NCI-H2227 treated with DMSO at 0.1 percent for 48 hours (cell line): ENCODE results near the gene FCGR3B.
"Not testable (repeated sequence)": the region's sequence is repeated elsewhere in the genome, so short reads cannot be mapped to it uniquely, and the experiment has no call there.

Experiments used
- DNase-seq: peaks from one replicate; lab custom pipeline; 2025; lab: John Stamatoyannopoulos, UW

FCGR3B gene

GRCh38 chr1:161631076-161631475, at the start of gene FCGR3B:
FCGR3B (minus strand) TSS chr1:161631176; CDS start chr1:161631094, 82 bp downstream.
- no peak for DNase-seq

- no peak for DNase-seq
Observed at GRCh38 chr1:161678500-161678899, 47.5 kb upstream of the FCGR3B start.

- no peak for DNase-seq
Observed at GRCh38 chr1:161676958-161677689, 46.1 kb upstream of the FCGR3B start.

- no peak for DNase-seq
Observed at GRCh38 chr1:161676441-161676840, 45.5 kb upstream of the FCGR3B start.

GRCh38 chr1:161674908-161675307, 43.9 kb upstream of the FCGR3B start:
- not testable (repeated sequence) for DNase-seq

DNA sequence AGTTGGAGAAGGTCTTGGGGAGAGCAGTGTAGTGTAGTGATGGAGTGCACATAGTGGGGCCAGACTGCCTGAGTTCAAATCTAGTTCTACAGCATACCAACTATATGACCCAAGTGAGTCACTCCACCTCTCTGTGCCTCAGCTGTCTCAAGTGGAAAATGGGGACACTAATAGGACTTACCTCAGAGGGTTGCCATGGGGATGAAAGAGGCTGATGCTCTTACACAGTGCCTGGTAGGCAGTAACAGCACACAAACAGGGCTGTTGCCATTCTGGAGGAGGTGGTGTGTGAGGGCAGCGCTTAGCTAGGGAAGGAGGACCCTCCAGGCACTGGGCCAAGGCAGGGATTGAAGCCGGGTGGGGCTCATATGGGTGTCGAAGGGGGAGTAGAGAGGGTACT, 43.5 kb upstream of the FCGR3B start:
- DNase-seq, result not testable (repeated sequence)

DNA sequence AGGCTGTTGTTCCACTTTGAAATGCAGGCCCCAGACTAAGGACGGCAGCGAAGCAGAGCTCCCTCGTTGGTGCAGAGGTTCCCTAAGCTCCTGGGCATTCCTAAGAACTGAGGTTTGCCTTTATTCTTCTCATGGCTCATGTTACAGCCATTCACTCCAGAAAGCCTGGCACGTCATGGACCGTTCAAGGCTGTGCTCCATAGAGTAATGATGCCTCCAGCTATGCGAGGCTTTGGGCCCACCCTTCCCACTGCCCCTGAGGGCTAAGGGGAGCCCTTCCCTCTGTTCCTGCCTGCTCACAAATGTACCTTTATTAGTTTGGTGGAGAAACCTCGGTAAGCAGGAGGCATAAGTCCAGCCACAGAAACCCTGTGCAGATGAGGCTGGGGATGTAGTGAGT, 42.5 kb upstream of the FCGR3B start:
- DNase-seq, result not testable (repeated sequence)

GRCh38 chr1:161671045-161672020, 40.4 kb upstream of the FCGR3B start:
- not testable (repeated sequence) for DNase-seq

GRCh38 chr1:161664689-161665088, 33.7 kb upstream of the FCGR3B start:
- not testable (repeated sequence) for DNase-seq

DNA sequence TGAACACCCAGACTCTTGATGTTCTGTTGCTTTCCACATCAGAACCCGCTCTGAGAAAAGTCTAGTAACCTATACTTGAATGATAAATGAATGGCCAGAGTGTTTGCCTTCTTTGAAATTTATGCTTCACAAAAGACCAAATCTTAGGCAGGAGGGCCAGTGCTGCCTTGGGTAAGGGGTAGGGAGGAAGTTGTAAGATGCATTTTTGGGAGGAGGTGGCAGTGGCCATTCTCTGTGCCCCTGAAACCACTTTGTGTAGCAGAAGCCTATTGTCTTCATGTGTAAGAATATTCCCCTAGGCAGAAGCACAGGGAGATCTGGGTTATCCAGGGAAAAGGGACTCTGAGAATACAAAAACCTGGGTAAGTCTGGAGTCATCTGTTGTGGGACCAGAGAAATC, 32.6 kb upstream of the FCGR3B start:
- DNase-seq, result not testable (repeated sequence)

DNA sequence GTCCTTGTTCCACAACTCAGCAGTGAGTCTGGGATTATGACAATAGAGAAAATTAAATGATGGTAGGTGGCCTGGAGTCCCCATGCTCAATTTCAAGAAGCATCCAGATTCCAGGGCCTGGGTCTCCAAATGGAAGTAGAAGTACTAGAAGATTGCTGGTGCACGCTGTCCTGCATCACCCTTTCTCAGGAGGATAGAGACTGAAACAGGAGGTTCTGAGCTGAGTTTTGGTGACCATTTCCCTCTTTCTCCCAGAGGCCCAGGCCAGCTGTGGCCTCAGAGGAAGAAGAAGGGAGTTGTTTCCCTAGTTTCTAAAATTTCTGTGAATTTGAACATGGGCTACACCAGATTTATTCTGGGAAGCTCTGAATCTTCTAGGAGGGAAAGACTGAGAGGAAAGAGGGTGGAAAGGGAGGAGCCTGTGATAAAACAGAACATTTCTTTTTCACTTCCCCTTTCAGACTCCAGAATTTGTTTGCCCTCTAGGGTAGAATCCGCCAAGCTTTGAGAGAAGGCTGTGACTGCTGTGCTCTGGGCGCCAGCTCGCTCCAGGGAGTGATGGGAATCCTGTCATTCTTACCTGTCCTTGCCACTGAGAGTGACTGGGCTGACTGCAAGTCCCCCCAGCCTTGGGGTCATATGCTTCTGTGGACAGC, 31.8 kb upstream of the FCGR3B start, which contains the start of gene FCGR2B:
Gene FCGR2B (plus strand): TSS at position 460 of the 656 bp plus-strand sequence. CDS start 99 bp downstream, at position 559.
- DNase-seq, result not testable (repeated sequence)

- not testable (repeated sequence) for DNase-seq
Observed at GRCh38 chr1:161661660-161662311, 30.8 kb upstream of the FCGR3B start.

GRCh38 chr1:161658524-161658923, 27.5 kb upstream of the FCGR3B start:
- DNase-seq, result not testable (repeated sequence)

- DNase-seq, result peak; percentile 7
Observed at GRCh38 chr1:161653971-161654370, 23.0 kb upstream of the FCGR3B start.

DNA sequence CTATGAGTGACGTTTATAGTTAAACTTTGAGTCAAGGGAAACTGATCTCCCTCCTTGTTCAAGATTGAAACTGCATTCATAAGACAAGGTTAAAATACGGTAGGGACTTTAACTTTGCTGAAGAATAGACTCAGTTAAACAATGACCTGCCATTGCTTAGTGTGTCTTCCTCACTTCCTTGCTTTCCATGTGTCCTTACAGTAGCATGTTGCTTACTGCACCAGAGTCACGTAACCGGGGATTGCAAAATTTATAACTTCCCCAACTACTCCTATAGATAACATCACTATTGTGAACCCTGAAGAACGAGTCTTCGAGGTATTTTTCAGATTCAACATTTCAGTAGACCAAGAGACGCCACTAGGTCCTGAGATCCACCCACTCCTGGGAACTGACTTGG, 22.6 kb upstream of the FCGR3B start:
- DNase-seq, result not testable (repeated sequence)

DNA sequence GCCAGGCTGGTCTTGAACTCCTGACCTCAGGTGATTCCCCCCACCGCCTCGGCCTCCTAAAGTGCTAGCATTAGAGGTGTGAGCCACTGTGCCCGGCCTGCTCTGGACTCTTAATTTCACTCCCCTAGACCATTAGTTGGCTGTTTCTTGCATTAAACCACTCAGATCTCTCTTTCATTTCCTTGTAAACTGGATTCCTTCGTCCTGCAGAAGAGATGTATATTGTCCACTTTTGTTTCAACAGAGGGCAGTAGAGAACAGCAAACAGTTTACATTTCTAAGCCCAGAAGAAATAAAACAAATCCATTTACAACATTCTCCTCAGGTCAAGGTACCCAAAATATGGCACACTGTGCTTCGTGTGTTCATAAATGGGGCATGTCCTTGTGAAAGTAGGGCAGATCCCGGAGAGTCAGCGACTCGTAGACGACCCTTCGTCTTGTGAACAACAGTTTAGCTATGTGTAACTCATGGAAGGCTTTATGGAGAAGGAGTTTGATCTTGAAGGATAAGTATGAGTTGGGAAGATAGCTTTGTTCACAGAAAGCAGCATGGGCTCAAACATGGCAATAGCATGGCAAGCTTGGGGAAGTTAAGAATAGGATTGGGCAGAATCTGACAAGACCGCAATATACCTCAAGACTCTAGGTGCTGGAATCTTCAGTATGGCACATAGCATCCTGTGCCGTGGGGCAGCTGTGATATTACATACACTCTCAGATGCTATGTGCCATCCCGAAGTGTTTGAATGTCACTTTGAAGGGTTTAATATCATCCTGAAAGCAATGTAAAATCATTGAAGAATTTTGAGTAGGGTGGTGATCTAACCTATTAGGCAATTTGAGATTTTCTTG, 16.8 kb upstream of the FCGR3B start:
- DNase-seq, result peak; percentile 34

DNA sequence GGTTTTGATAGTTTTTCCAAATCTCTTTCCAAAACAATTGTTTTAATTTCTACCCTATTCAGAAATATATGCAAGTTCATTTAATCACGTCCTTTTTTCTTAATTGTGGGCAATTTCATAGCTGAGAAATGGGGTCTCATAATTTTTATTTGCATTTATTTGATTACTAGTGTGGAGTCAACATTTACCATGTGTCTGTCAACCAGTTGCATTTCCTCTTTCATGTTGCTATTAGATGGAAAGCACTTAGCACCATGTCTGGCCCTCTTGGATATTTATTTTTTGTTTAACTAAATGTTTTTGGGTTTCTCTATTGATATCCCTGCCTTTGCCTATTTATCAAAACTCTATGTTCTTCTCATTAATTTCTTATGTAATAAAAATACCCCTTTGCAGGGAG, 13.9 kb upstream of the FCGR3B start:
- DNase-seq, result not testable (repeated sequence)

- not testable (repeated sequence) for DNase-seq
Observed at GRCh38 chr1:161643481-161644208, 12.7 kb upstream of the FCGR3B start.

GRCh38 chr1:161642697-161643096, 11.7 kb upstream of the FCGR3B start:
- DNase-seq, result not testable (repeated sequence)

DNA sequence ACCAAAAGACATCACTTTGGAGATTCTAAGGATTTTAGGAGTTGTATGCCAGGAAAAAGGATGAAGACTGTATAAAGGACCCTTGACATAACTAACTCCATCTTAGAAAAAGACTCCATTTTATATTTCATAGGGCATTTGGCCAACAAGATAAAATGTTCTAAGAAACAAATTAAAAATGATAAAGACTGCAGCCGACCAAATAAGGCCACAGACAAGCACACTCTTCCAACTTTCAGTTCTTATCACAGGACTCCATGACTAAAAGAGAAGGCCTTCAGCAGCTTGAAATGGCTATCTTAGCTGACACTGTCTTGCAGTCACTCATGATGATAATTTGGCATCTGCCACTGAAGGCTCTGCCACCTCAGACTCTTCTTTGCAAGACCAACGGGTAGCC, 8.2 kb upstream of the FCGR3B start:
- not testable (repeated sequence) for DNase-seq
